CD8-positive, alpha-beta memory T cell (primary cell): ENCODE results near the gene NME2. TPM values are rescaled to one million over a fixed set of nuclear protein-coding genes. Genes with fewer than 3 reads are reported as not detected.
"Not testable (repeated sequence)": the region's sequence is repeated elsewhere in the genome, so short reads cannot be mapped to it uniquely, and the experiment has no call there.

Experiments
- CTCF ChIA-PET: fragments of 350-600 bp; sonication (Branson Sonifier 250); formaldehyde crosslinking; loops from one replicate; lab custom pipeline; 2021; ENCODE audit warnings: antibody characterized with exemption; lab: Charles Lee
- POLR2A ChIA-PET: fragments of 350-600 bp; sonication (Branson Sonifier 250); formaldehyde crosslinking; loops from one replicate; lab custom pipeline; 2021; ENCODE audit warnings: antibody characterized with exemption; lab: Charles Lee
- DNase-seq, 5 donors: peaks; one replicate each; pipeline versions ENCODE4 v3.0.0 to v3.0.0-alpha.2; 2020 to 2022; ENCODE audit warnings: mixed read lengths in 1 of 5
- H3K27ac ChIP-seq: one replicate; pipeline ENCODE4 v1.7.0; 2013; ENCODE audit warnings: low read depth, mild to moderate bottlenecking, low read length, moderate library complexity
- H3K27me3 ChIP-seq: 2 replicates; pipeline ENCODE4 v1.7.0; 2013; ENCODE audit warnings: low read length, mild to moderate bottlenecking; ENCODE audit not compliant: insufficient read depth, poor library complexity, severe bottlenecking
- H3K36me3 ChIP-seq: 2 replicates; pipeline ENCODE4 v1.7.0; 2013; ENCODE audit warnings: mild to moderate bottlenecking, low read length, moderate library complexity; ENCODE audit not compliant: insufficient read depth
- H3K4me1 ChIP-seq: 2 replicates; pipeline ENCODE4 v1.7.0; 2013; ENCODE audit warnings: mild to moderate bottlenecking, low read length, moderate library complexity; ENCODE audit not compliant: insufficient read depth
- H3K4me3 ChIP-seq: 2 replicates; pipeline ENCODE4 v1.7.0; 2013; ENCODE audit warnings: mild to moderate bottlenecking, low read length
- H3K9me3 ChIP-seq: 2 replicates; pipeline ENCODE4 v1.7.0; 2013; ENCODE audit warnings: mild to moderate bottlenecking, low read length
- H3K27ac Mint-ChIP-seq, 8 donors: one replicate each; pipeline ENCODE4 v1.8.0; 2020 to 2021; ENCODE audit warnings: mixed read lengths in 8 of 8, mild to moderate bottlenecking in 6 of 8, inconsistent platforms in 3 of 8, moderate library complexity in 3 of 8
- H3K27me3 Mint-ChIP-seq, 2 donors: one replicate each; pipeline ENCODE4 v1.8.0; 2020 to 2021; ENCODE audit warnings: mixed read lengths in 2 of 2, mild to moderate bottlenecking in 1 of 2, moderate library complexity in 1 of 2
- H3K36me3 Mint-ChIP-seq, 3 donors: one replicate each; pipeline ENCODE4 v1.8.0; 2020 to 2021; ENCODE audit warnings: mixed read lengths in 3 of 3, inconsistent platforms in 1 of 3, mild to moderate bottlenecking in 1 of 3
- H3K4me1 Mint-ChIP-seq, 3 donors: one replicate each; pipeline ENCODE4 v1.8.0; 2020 to 2021; ENCODE audit warnings: mixed read lengths in 3 of 3, inconsistent platforms in 1 of 3, mild to moderate bottlenecking in 1 of 3
- H3K4me3 Mint-ChIP-seq, 7 donors: one replicate each; pipeline ENCODE4 v1.8.0; 2020 to 2021; ENCODE audit warnings: mixed read lengths in 7 of 7, mild to moderate bottlenecking in 6 of 7, moderate library complexity in 4 of 7, inconsistent platforms in 2 of 7
- H3K9me3 Mint-ChIP-seq, 5 donors: one replicate each; pipeline ENCODE4 v1.8.0; 2020 to 2022; ENCODE audit warnings: mixed read lengths in 5 of 5, mild to moderate bottlenecking in 3 of 5, moderate library complexity in 2 of 5, inconsistent platforms in 1 of 5
- polyA plus RNA-seq: library from polyadenylated mRNA; unstranded; fragments of 300-500 nt; fragmentation: Illumina TruSeq; gene quantifications from one replicate; pipeline ENCODE4 v1.2.3, GENCODE V29; 2021
- total RNA-seq, 2 experiments: library from RNA; stranded (reverse); gene quantifications; one replicate each; pipeline ENCODE4 v1.2.3, GENCODE V29; 2021

The NME2 gene
- total and polyA plus RNA-seq, 3 experiments from 2014 or later, result 286 to 930 (median 926) TPM

- Histone ChIP-seq H3K27me3 (no peaks in the 10 kb centered on the region), H3K4me3 (peak overlapping the region; percentile 79), H3K27ac (peak overlapping the region; percentile 89), H3K36me3 (no peaks in the 10 kb centered on the region), H3K4me1 (peaks cover 35% of the 10 kb centered on the region), H3K9me3 (no peaks in the 10 kb centered on the region)
- H3K4me1 Mint-ChIP-seq, result peaks cover 39 to 47% (median 45%) of the 10 kb centered on the region in 3 donors
- peak overlapping the region; percentile 94 to 99 (median 97) for H3K4me3 Mint-ChIP-seq
- ChIA-PET POLR2A (interaction anchor here (0.6 to 2.3 kb wide), 4 partner anchors 11 to 256 kb away, joined by 3 to 23 read pairs (median 9); partner anchors contain the start of genes NME1 and TOB1), CTCF (interaction anchor here (0.9 to 3.3 kb wide), 4 partner anchors 11 to 31 kb away, joined by 3 to 15 read pairs (median 8); partner anchors contain the start of gene NME1)
- H3K27ac Mint-ChIP-seq, result peak overlapping the region; percentile 96 to 100 (median 99)
- no peaks in the 10 kb centered on the region for H3K9me3 Mint-ChIP-seq
- H3K36me3 Mint-ChIP-seq, result peaks cover 0 to 11% (median 0%) of the 10 kb centered on the region in 3 donors
- DNase-seq, result peak; percentile 17 to 73 (median 50)
- peaks cover 0 to 3% of the 10 kb centered on the region in 2 donors for H3K27me3 Mint-ChIP-seq
Measured at GRCh38 chr17:51121620-51122472, 44.4 kb upstream of the NME2 start.

- H3K36me3 ChIP-seq, H3K9me3 Mint-ChIP-seq, H3K9me3 ChIP-seq, DNase-seq, H3K27me3 ChIP-seq, H3K27me3 Mint-ChIP-seq, POLR2A ChIA-PET: not testable (repeated sequence)
- peak overlapping the region in 6 of 7 donors; percentile 24 to 99 (median 97) for H3K4me3 Mint-ChIP-seq
- H3K27ac Mint-ChIP-seq, result peak overlapping the region; percentile 18 to 100 (median 98)
- peaks cover 0 to 11% (median 0%) of the 10 kb centered on the region in 3 donors for H3K36me3 Mint-ChIP-seq
- H3K4me1 Mint-ChIP-seq, result peaks cover 35 to 39% (median 39%) of the 10 kb centered on the region in 3 donors
- Histone ChIP-seq H3K4me1 (peaks cover 33% of the 10 kb centered on the region), H3K4me3 (peak overlapping the region; percentile 79), H3K27ac (peak overlapping the region; percentile 89)
- CTCF ChIA-PET, result interaction anchor here (3.3 kb wide), 1 partner anchor 30 kb away, joined by 15 read pairs; the partner anchor contains the start of gene NME1
Measured at GRCh38 chr17:51122473-51123115, 43.6 kb upstream of the NME2 start.

- Mint-ChIP-seq H3K27me3 (peaks cover 0 to 3% of the 10 kb centered on the region in 2 donors), H3K4me3 (no peak overlapping the region), H3K4me1 (peaks cover 15 to 18% (median 16%) of the 10 kb centered on the region in 3 donors), H3K27ac (peak overlapping the region in 1 of 8 donors; percentile 82), H3K36me3 (peaks cover 0 to 6% (median 0%) of the 10 kb centered on the region in 3 donors), H3K9me3 (no peaks in the 10 kb centered on the region)
- ChIA-PET POLR2A (no interaction called here), CTCF (interaction anchor here (1.3 to 3.3 kb wide), 2 partner anchors 27 to 272 kb away, joined by 5 to 15 read pairs; partner anchors contain the start of gene NME1)
- no peak for DNase-seq
- no peak overlapping the region for H3K4me3 ChIP-seq
- H3K4me1 ChIP-seq, result peaks cover 12% of the 10 kb centered on the region
- no peak overlapping the region for H3K27ac ChIP-seq
- H3K36me3 ChIP-seq, result no peaks in the 10 kb centered on the region
- H3K27me3 ChIP-seq, result no peaks in the 10 kb centered on the region
- no peaks in the 10 kb centered on the region for H3K9me3 ChIP-seq
Measured at GRCh38 chr17:51124640-51125503, 41.3 kb upstream of the NME2 start.

GRCh38 chr17:51128076-51128475 lies 38.1 kb upstream of the NME2 start:
- ChIA-PET POLR2A (no interaction called here), CTCF (interaction anchor here (1.4 to 2.6 kb wide), 2 partner anchors 25 kb away, joined by 4 to 8 read pairs; partner anchors contain the start of gene NME1)
- Mint-ChIP-seq H3K4me1 (no peaks in the 10 kb centered on the region), H3K4me3 (no peak overlapping the region), H3K27me3 (peaks cover 2% of the 10 kb centered on the region in 2 donors), H3K27ac (no peak overlapping the region), H3K9me3 (no peaks in the 10 kb centered on the region), H3K36me3 (no peaks in the 10 kb centered on the region)
- Histone ChIP-seq H3K36me3 (no peaks in the 10 kb centered on the region), H3K9me3 (no peaks in the 10 kb centered on the region), H3K4me3 (no peak overlapping the region), H3K4me1 (no peaks in the 10 kb centered on the region), H3K27ac (no peak overlapping the region), H3K27me3 (no peaks in the 10 kb centered on the region)
- DNase-seq, result no peak

- Mint-ChIP-seq H3K36me3 (no peaks in the 10 kb centered on the region), H3K27ac (no peak overlapping the region), H3K27me3 (peaks cover 0 to 6% of the 10 kb centered on the region in 2 donors), H3K4me1 (no peaks in the 10 kb centered on the region), H3K4me3 (no peak overlapping the region), H3K9me3 (peaks cover 0 to 2% (median 0%) of the 10 kb centered on the region in 5 donors)
- H3K4me1 ChIP-seq, result no peaks in the 10 kb centered on the region
- DNase-seq, result no peak
- ChIA-PET CTCF (no interaction called here), POLR2A (no interaction called here)
- H3K27me3 ChIP-seq, result no peaks in the 10 kb centered on the region
- no peak overlapping the region for H3K27ac ChIP-seq
- H3K36me3 ChIP-seq, result no peaks in the 10 kb centered on the region
- no peaks in the 10 kb centered on the region for H3K9me3 ChIP-seq
- H3K4me3 ChIP-seq, result no peak overlapping the region
Measured at GRCh38 chr17:51132964-51133319, 33.3 kb upstream of the NME2 start.

- Mint-ChIP-seq H3K4me3 (no peak overlapping the region), H3K4me1 (no peaks in the 10 kb centered on the region), H3K27me3 (peaks cover 0 to 6% of the 10 kb centered on the region in 2 donors), H3K36me3 (no peaks in the 10 kb centered on the region), H3K9me3 (peaks cover 0 to 2% (median 0%) of the 10 kb centered on the region in 5 donors), H3K27ac (no peak overlapping the region)
- no peak overlapping the region for H3K27ac ChIP-seq
- H3K27me3 ChIP-seq, result no peaks in the 10 kb centered on the region
- ChIA-PET CTCF (no interaction called here), POLR2A (no interaction called here)
- no peaks in the 10 kb centered on the region for H3K9me3 ChIP-seq
- no peaks in the 10 kb centered on the region for H3K36me3 ChIP-seq
- no peak for DNase-seq
- no peaks in the 10 kb centered on the region for H3K4me1 ChIP-seq
- H3K4me3 ChIP-seq, result no peak overlapping the region
Measured at GRCh38 chr17:51133365-51133764, 32.8 kb upstream of the NME2 start.

- Mint-ChIP-seq H3K9me3 (peaks cover 0 to 2% (median 0%) of the 10 kb centered on the region in 5 donors), H3K27ac (no peak overlapping the region)
- POLR2A ChIA-PET, result no interaction called here
Measured at GRCh38 chr17:51135956-51136355, 30.3 kb upstream of the NME2 start.

More at GRCh38 chr17:51135956-51136355, 30.3 kb upstream of the NME2 start:
- H3K4me1 Mint-ChIP-seq, result no peaks in the 10 kb centered on the region
- no peak overlapping the region for H3K27ac ChIP-seq
- H3K27me3 ChIP-seq, result no peaks in the 10 kb centered on the region
- H3K4me3 ChIP-seq, result no peak overlapping the region
- no peaks in the 10 kb centered on the region for H3K4me1 ChIP-seq
- H3K36me3 ChIP-seq, result no peaks in the 10 kb centered on the region
- CTCF ChIA-PET, result interaction anchor here (1.4 kb wide), 1 partner anchor 17 kb away, joined by 5 read pairs; the partner anchor contains the start of gene NME1
- no peak for DNase-seq
- no peaks in the 10 kb centered on the region for H3K36me3 Mint-ChIP-seq
- H3K9me3 ChIP-seq, result no peaks in the 10 kb centered on the region
- no peak overlapping the region for H3K4me3 Mint-ChIP-seq
- peaks cover 0 to 6% of the 10 kb centered on the region in 2 donors for H3K27me3 Mint-ChIP-seq
